SK-N-SH treated with all-trans-retinoic acid at 6 μM for 48 hours (cell line): ENCODE results near the gene SCIMP.

ENCODE experiments used
- ATAC-seq: fragments of 200-7000 bp; cut with Tn5 transposase; 3 replicates; pipeline ENCODE4 v1.9.1; 2020; ENCODE audit warnings: mild to moderate bottlenecking, moderate library complexity
- ARNTL ChIP-seq: fragments of 450-650 bp; formaldehyde crosslinking; IDR thresholded peaks from 2 replicates; pipeline ENCODE4 v1.5.0; 2020; ENCODE audit warnings: low read depth, mild to moderate bottlenecking, moderate library complexity, borderline replicate concordance
- BACH2 ChIP-seq: fragments of 250-450 bp; sonication (Bioruptor Pico); IDR thresholded peaks from 2 replicates; pipeline ENCODE4 v1.9.0; 2021; ENCODE audit warnings: mild to moderate bottlenecking, borderline replicate concordance
- CSDC2 ChIP-seq: fragments of 250-450 bp; sonication (Bioruptor Pico); IDR thresholded peaks from 2 replicates; pipeline ENCODE4 v1.5.0; 2020; ENCODE audit warnings: mild to moderate bottlenecking, moderate library complexity
- CSRNP3 ChIP-seq: fragments of 250-450 bp; sonication (Bioruptor Pico); IDR thresholded peaks from 2 replicates; pipeline ENCODE4 v1.5.1; 2021; ENCODE audit warnings: mild to moderate bottlenecking, moderate library complexity
- ESRRG ChIP-seq: fragments of 250-450 bp; sonication (Bioruptor Pico); IDR thresholded peaks from 2 replicates; pipeline ENCODE4 v1.6.1; 2021; ENCODE audit warnings: mild to moderate bottlenecking
- GLIS3 ChIP-seq: fragments of 250-450 bp; sonication (Bioruptor Pico); IDR thresholded peaks from 2 replicates; pipeline ENCODE4 v1.5.0; 2020; ENCODE audit warnings: mild to moderate bottlenecking, moderate library complexity
- ISL1 ChIP-seq: fragments of 250-450 bp; sonication (Bioruptor Pico); IDR thresholded peaks from 2 replicates; pipeline ENCODE4 v2.1.2; 2022; ENCODE audit warnings: mild to moderate bottlenecking, moderate library complexity
- OSR1 ChIP-seq: fragments of 250-450 bp; sonication (Bioruptor Pico); IDR thresholded peaks from 2 replicates; pipeline ENCODE4 v1.8.0; 2022; ENCODE audit warnings: moderate library complexity, mild to moderate bottlenecking, inconsistent platforms
- POU6F1 ChIP-seq: fragments of 250-450 bp; sonication (Bioruptor Pico); IDR thresholded peaks from 2 replicates; pipeline ENCODE4 v1.8.0; 2021; ENCODE audit warnings: low read depth, mild to moderate bottlenecking, moderate library complexity, borderline replicate concordance
- PPARA ChIP-seq: fragments of 250-450 bp; sonication (Bioruptor Pico); IDR thresholded peaks from 2 replicates; pipeline ENCODE4 v1.5.0; 2020; ENCODE audit warnings: mild to moderate bottlenecking, borderline replicate concordance
- RARB ChIP-seq: fragments of 250-450 bp; sonication (Bioruptor Pico); IDR thresholded peaks from 2 replicates; pipeline ENCODE4 v1.8.0; 2021; ENCODE audit warnings: mild to moderate bottlenecking, moderate library complexity
- SNAI2 ChIP-seq: fragments of 250-450 bp; sonication (Bioruptor Pico); IDR thresholded peaks from 2 replicates; pipeline ENCODE4 v1.5.0; 2020; ENCODE audit warnings: mild to moderate bottlenecking, moderate library complexity
- TOX ChIP-seq: fragments of 250-450 bp; sonication (Bioruptor Pico); IDR thresholded peaks from 2 replicates; pipeline ENCODE4 v1.8.0; 2021; ENCODE audit warnings: mild to moderate bottlenecking, moderate library complexity, borderline replicate concordance
- TSHZ2 ChIP-seq: fragments of 250-450 bp; sonication (Bioruptor Pico); IDR thresholded peaks from 2 replicates; pipeline ENCODE4 v1.5.0; 2020; ENCODE audit warnings: mild to moderate bottlenecking, moderate library complexity
- ZC3H10 ChIP-seq: fragments of 250-450 bp; sonication (Bioruptor Pico); IDR thresholded peaks from 2 replicates; pipeline ENCODE4 v1.5.1; 2021; ENCODE audit warnings: mild to moderate bottlenecking, moderate library complexity
- ZFP3 ChIP-seq: fragments of 250-450 bp; sonication (Bioruptor Pico); IDR thresholded peaks from 2 replicates; pipeline ENCODE4 v1.5.0; 2020; ENCODE audit warnings: mild to moderate bottlenecking, moderate library complexity
- ZFP30 ChIP-seq: fragments of 450-650 bp; formaldehyde crosslinking; IDR thresholded peaks from 2 replicates; pipeline ENCODE4 v1.5.0; 2022; ENCODE audit warnings: mild to moderate bottlenecking, moderate library complexity
- ZNF565 ChIP-seq: fragments of 450-650 bp; formaldehyde crosslinking; conservative IDR thresholded peaks from 2 replicates; pipeline ENCODE4 v1.5.0; 2020; ENCODE audit warnings: low read depth, mild to moderate bottlenecking, moderate library complexity
- ZNF70 ChIP-seq: fragments of 450-650 bp; formaldehyde crosslinking; IDR thresholded peaks from 2 replicates; pipeline ENCODE4 v1.5.0; 2020; ENCODE audit warnings: mild to moderate bottlenecking, moderate library complexity
- ZNF8 ChIP-seq: fragments of 450-650 bp; formaldehyde crosslinking; IDR thresholded peaks from 2 replicates; pipeline ENCODE4 v1.5.0; 2020; ENCODE audit warnings: mild to moderate bottlenecking, moderate library complexity
- TF ChIP-seq, protein P1 (sequence below): fragments of 250-450 bp; sonication (Bioruptor Pico); IDR thresholded peaks from 2 replicates; pipeline ENCODE4 v1.8.0; 2020; ENCODE audit warnings: mild to moderate bottlenecking, moderate library complexity, borderline replicate concordance
- TF ChIP-seq, protein P2 (sequence below): fragments of 250-450 bp; sonication (Bioruptor Pico); IDR thresholded peaks from 2 replicates; pipeline ENCODE4 v1.5.1; 2020; ENCODE audit warnings: low read depth, mild to moderate bottlenecking, moderate library complexity

SCIMP gene

DNA sequence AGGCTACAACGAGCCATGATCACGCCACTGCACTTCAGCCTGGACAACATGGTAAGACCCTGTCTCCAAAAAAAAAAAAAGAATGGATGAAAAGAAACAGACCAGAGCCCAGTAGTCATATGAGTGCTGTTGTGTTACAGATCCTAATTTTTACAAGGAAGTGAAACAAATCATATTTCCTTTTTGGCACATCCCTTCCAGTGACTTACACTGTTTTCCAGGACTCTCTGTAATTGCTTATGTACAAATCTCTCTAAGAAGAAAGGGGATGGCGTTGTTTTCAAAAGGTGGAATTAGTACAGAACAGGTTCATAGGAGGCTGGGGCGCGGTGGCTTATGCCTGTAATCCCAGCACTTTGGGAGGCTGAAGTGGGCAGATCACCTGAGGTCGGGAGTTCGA, 23.2 kb downstream of the SCIMP start:
- no peak for TF ChIP-seq OSR1 (CRISPR knock-in tag)
- no peak for TF ChIP-seq PPARA (CRISPR knock-in tag)
- TF ChIP-seq ESRRG = no peak
- TF ChIP-seq SNAI2 (CRISPR knock-in tag) = no peak
- no peak for TF ChIP-seq ISL1
- no peak for TF ChIP-seq GLIS3 (CRISPR knock-in tag)
- TF ChIP-seq TOX (CRISPR knock-in tag) = no peak
- no peak for TF ChIP-seq ZNF70 (CRISPR knock-in tag)
- no peak for TF ChIP-seq BACH2 (CRISPR knock-in tag)
- no peak for ATAC-seq

- ATAC-seq = no peak
- TF ChIP-seq ZNF8 (CRISPR knock-in tag) = no peak
- TF ChIP-seq GLIS3 (CRISPR knock-in tag) = no peak
- TF ChIP-seq ZC3H10 (CRISPR knock-in tag) = no peak
- TF ChIP-seq POU6F1 (CRISPR knock-in tag) = no peak
- TF ChIP-seq RARB = no peak
- no peak for TF ChIP-seq ISL1
- TF ChIP-seq ZNF565 = no peak
- no peak for TF ChIP-seq SNAI2 (CRISPR knock-in tag)
- TF ChIP-seq, protein P1, sequence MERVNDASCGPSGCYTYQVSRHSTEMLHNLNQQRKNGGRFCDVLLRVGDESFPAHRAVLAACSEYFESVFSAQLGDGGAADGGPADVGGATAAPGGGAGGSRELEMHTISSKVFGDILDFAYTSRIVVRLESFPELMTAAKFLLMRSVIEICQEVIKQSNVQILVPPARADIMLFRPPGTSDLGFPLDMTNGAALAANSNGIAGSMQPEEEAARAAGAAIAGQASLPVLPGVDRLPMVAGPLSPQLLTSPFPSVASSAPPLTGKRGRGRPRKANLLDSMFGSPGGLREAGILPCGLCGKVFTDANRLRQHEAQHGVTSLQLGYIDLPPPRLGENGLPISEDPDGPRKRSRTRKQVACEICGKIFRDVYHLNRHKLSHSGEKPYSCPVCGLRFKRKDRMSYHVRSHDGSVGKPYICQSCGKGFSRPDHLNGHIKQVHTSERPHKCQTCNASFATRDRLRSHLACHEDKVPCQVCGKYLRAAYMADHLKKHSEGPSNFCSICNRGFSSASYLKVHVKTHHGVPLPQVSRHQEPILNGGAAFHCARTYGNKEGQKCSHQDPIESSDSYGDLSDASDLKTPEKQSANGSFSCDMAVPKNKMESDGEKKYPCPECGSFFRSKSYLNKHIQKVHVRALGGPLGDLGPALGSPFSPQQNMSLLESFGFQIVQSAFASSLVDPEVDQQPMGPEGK (CRISPR knock-in tag) = no peak
- no peak for TF ChIP-seq ZFP3 (CRISPR knock-in tag)
- TF ChIP-seq TSHZ2 (CRISPR knock-in tag) = no peak
- no peak for TF ChIP-seq CSRNP3 (CRISPR knock-in tag)
- TF ChIP-seq ZNF70 (CRISPR knock-in tag) = no peak
- TF ChIP-seq OSR1 (CRISPR knock-in tag) = no peak
- no peak for TF ChIP-seq ARNTL (CRISPR knock-in tag)
- TF ChIP-seq CSDC2 (CRISPR knock-in tag) = no peak
- TF ChIP-seq PPARA (CRISPR knock-in tag) = no peak
- TF ChIP-seq BACH2 (CRISPR knock-in tag) = no peak
- TF ChIP-seq, protein P2, sequence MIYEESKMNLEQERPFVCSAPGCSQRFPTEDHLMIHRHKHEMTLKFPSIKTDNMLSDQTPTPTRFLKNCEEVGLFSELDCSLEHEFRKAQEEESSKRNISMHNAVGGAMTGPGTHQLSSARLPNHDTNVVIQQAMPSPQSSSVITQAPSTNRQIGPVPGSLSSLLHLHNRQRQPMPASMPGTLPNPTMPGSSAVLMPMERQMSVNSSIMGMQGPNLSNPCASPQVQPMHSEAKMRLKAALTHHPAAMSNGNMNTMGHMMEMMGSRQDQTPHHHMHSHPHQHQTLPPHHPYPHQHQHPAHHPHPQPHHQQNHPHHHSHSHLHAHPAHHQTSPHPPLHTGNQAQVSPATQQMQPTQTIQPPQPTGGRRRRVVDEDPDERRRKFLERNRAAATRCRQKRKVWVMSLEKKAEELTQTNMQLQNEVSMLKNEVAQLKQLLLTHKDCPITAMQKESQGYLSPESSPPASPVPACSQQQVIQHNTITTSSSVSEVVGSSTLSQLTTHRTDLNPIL = no peak
Measured at GRCh38 chr17:5210614-5211252, 23.9 kb downstream of the SCIMP start.

DNA sequence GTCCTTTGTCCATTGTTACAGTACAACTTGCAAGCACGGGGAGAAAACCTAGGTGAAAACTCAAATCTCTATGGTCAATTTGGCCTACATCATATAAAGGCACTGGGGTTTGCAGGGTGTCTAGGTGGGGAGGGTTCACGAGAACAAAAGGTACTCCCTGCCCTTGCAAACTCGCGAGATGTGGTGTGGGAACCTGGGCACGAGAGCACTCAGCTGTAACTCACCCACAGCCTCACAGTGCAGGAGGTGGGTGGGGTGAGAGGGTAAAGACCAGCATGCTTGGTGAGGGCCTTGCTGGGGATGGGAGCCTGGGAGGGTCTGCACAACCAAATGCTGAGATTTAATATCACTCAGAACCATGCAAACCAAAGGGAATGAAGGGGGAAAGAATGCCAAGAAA, 24.6 kb downstream of the SCIMP start:
- ATAC-seq = no peak
- no peak for TF ChIP-seq ISL1
- no peak for TF ChIP-seq SNAI2 (CRISPR knock-in tag)
- no peak for TF ChIP-seq CSRNP3 (CRISPR knock-in tag)
- TF ChIP-seq RARB = no peak
- TF ChIP-seq TSHZ2 (CRISPR knock-in tag) = no peak
- no peak for TF ChIP-seq TOX (CRISPR knock-in tag)
- no peak for TF ChIP-seq ZFP3 (CRISPR knock-in tag)
- no peak for TF ChIP-seq ZFP30 (CRISPR knock-in tag)
- TF ChIP-seq CSDC2 (CRISPR knock-in tag) = no peak
- TF ChIP-seq ZC3H10 (CRISPR knock-in tag) = no peak
- TF ChIP-seq ESRRG = no peak
